ENCODE measurements around the gene PTPRA. TPM values are rescaled to one million over a fixed set of nuclear protein-coding genes. Genes with fewer than 3 reads are reported as not detected.

The PTPRA gene
- total and polyA plus RNA-seq, 2 of the 8 experiments (the other 6 are each of a cell fraction or from before 2014, with no cell fraction given): 47.7 to 51.3 TPM

DNA sequence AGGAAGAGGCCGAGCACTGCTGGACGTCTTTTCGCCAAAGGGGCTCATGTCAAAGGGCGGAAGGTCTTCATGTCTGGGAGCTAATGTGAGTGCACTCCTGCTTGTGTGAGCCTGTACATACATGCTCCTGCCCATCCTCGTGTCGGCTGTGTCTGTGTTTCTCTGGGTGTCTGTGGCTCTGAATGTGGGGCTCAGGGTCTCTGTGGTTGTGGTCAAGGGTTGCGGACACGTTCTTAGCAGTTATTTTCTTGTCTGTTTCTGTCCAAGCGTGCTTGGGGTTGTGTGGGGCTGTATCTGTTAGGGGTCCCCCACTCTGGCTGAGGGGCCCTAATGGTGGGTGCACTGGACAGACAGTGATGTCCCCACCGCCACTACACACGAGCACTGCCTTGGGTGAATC is 208.4 kb downstream of the PTPRA start (continued):
- TF ChIP-seq PHF8 (conservative IDR thresholded peaks at IDR 0.05; ENCODE audit: low read depth, low read length): no peak
